ENCODE results near the gene INSRR.

DNA sequence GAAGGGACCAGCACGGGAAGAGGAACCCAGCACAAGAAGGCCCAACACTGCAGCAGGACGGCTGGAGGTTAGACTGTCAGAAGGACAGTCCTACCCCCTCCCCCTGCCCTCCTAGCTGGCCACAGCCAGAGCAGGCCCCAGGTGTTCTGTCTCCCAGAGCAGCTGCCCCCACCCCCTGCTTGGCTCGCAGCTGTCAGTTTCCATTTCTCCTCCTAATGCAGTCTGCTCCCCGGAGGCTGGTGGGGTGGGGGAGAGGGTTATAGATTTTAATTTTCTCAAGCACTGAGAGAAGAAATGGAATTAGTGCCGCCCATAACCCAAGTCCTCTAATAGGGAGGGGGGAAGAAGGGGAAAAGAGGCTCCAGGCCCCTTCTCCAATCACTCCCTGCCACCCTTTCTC lies 21.6 kb upstream of the INSRR start:
- TF ChIP-seq, protein P1, sequence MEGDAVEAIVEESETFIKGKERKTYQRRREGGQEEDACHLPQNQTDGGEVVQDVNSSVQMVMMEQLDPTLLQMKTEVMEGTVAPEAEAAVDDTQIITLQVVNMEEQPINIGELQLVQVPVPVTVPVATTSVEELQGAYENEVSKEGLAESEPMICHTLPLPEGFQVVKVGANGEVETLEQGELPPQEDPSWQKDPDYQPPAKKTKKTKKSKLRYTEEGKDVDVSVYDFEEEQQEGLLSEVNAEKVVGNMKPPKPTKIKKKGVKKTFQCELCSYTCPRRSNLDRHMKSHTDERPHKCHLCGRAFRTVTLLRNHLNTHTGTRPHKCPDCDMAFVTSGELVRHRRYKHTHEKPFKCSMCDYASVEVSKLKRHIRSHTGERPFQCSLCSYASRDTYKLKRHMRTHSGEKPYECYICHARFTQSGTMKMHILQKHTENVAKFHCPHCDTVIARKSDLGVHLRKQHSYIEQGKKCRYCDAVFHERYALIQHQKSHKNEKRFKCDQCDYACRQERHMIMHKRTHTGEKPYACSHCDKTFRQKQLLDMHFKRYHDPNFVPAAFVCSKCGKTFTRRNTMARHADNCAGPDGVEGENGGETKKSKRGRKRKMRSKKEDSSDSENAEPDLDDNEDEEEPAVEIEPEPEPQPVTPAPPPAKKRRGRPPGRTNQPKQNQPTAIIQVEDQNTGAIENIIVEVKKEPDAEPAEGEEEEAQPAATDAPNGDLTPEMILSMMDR (IDR thresholded peaks at IDR 0.05), result no peak
- TF ChIP-seq POLR2A (IDR thresholded peaks at IDR 0.05) (no peak), EP300 (IDR thresholded peaks at IDR 0.05) (no peak)
